Smooth muscle cell (in vitro differentiated cells): ENCODE data around the gene OR51E1. TPM values are rescaled to one million over a fixed set of nuclear protein-coding genes. Genes with fewer than 3 reads are reported as not detected.

ENCODE experiments used
- DNase-seq: peaks from one replicate; lab custom pipeline; 2025; ENCODE audit not compliant: unreplicated experiment; lab: John Stamatoyannopoulos, UW
- H2AFZ ChIP-seq: fragments of 200-600 bp; sonication (generic); 2 replicates; pipeline ENCODE4 v1.6.0; 2016; ENCODE audit warnings: antibody characterized with exemption, low read depth, mild to moderate bottlenecking
- H3F3A ChIP-seq: fragments of 200-600 bp; sonication (generic); 2 replicates; pipeline ENCODE4 v1.6.0; 2017; ENCODE audit warnings: antibody characterized with exemption, low read depth
- H3K27ac ChIP-seq: fragments of 200-600 bp; sonication (generic); 2 replicates; pipeline ENCODE4 v1.5.1; 2016; ENCODE audit warnings: low read depth, mild to moderate bottlenecking
- H3K27me3 ChIP-seq: fragments of 200-600 bp; sonication (generic); 2 replicates; pipeline ENCODE4 v1.6.1; 2016; ENCODE audit warnings: low read depth, mild to moderate bottlenecking
- H3K36me3 ChIP-seq: fragments of 200-600 bp; sonication (generic); 2 replicates; pipeline ENCODE4 v1.5.1; 2016; ENCODE audit warnings: low read depth
- H3K4me1 ChIP-seq: fragments of 200-600 bp; sonication (generic); 2 replicates; pipeline ENCODE4 v1.5.1; 2016; ENCODE audit warnings: low read depth
- H3K4me2 ChIP-seq: fragments of 200-600 bp; sonication (generic); 2 replicates; pipeline ENCODE4 v1.6.0; 2016; ENCODE audit warnings: mild to moderate bottlenecking
- H3K4me3 ChIP-seq: fragments of 200-600 bp; sonication (generic); 2 replicates; pipeline ENCODE4 v1.5.1; 2016; ENCODE audit warnings: mild to moderate bottlenecking
- H3K79me2 ChIP-seq: fragments of 200-600 bp; sonication (generic); 2 replicates; pipeline ENCODE4 v1.6.0; 2016; ENCODE audit warnings: low read depth, mild to moderate bottlenecking
- H3K9ac ChIP-seq: fragments of 200-600 bp; sonication (generic); 2 replicates; pipeline ENCODE4 v1.6.0; 2016; ENCODE audit warnings: low read depth
- H3K9me3 ChIP-seq: fragments of 200-600 bp; sonication (generic); replicated peaks from 2 replicates; pipeline ENCODE4 v1.5.1; 2016; ENCODE audit warnings: low read depth
- H4K20me1 ChIP-seq: fragments of 200-600 bp; sonication (generic); 2 replicates; pipeline ENCODE4 v1.6.0; 2016; ENCODE audit warnings: low read depth
- CTCF ChIP-seq: fragments of 200-600 bp; sonication (generic); IDR thresholded peaks from 2 replicates; pipeline ENCODE4 v1.5.1; 2017; ENCODE audit warnings: borderline replicate concordance, mild to moderate bottlenecking, antibody characterized with exemption; ENCODE audit not compliant: insufficient read depth, poor library complexity, severe bottlenecking
- WGBS: methylation state at CpG from one replicate; pipeline ENCODE4 v1.1.7; 2016; ENCODE audit warnings: low lambda C conversion rate; 5-methylcytosine and 5-hydroxymethylcytosine counted together
- polyA plus RNA-seq: library from polyadenylated mRNA; unstranded; fragments of >200 nt; fragmentation: Nextera tagmentation; extraction: Ambion mirVana; gene quantifications from 2 replicates; pipeline ENCODE4 v1.2.1, GENCODE V29; 2016
- total RNA-seq: library from RNA; depleted of rRNA; stranded (reverse); fragments of >200 nt; gene quantifications from 2 replicates; pipeline ENCODE4 v1.2.3, GENCODE V29; 2014

Gene OR51E1
- total and polyA plus RNA-seq, 2 experiments from 2014 or later, result not detected

GRCh38 chr11:4677948-4678347 is 34.2 kb downstream of the OR51E1 start:
- H2AFZ ChIP-seq, result no peak overlapping the region
- H3K36me3 ChIP-seq, result no peaks in the 10 kb centered on the region
- H4K20me1 ChIP-seq, result no peaks in the 10 kb centered on the region
- WGBS, result 94% methylated on average over 2 of the region's 2 CpGs
- H3K4me1 ChIP-seq, result no peaks in the 10 kb centered on the region
- H3K9ac ChIP-seq, result no peak overlapping the region
- H3K4me2 ChIP-seq, result no peak overlapping the region
- DNase-seq, result no peak
- H3K27me3 ChIP-seq, result peaks cover 2% of the 10 kb centered on the region
- H3K4me3 ChIP-seq, result no peak overlapping the region
- H3F3A ChIP-seq, result no peaks in the 10 kb centered on the region
- H3K79me2 ChIP-seq, result no peaks in the 10 kb centered on the region
- no peak overlapping the region for H3K27ac ChIP-seq
- no peaks in the 10 kb centered on the region for H3K9me3 ChIP-seq
- no peak for TF ChIP-seq CTCF

GRCh38 chr11:4680341-4680740 is 36.6 kb downstream of the OR51E1 start:
- Histone ChIP-seq H3K79me2 (no peaks in the 10 kb centered on the region), H3F3A (no peaks in the 10 kb centered on the region), H4K20me1 (no peaks in the 10 kb centered on the region), H3K9ac (no peak overlapping the region), H3K27me3 (peaks cover 4% of the 10 kb centered on the region), H2AFZ (no peak overlapping the region), H3K4me2 (no peak overlapping the region), H3K4me1 (no peaks in the 10 kb centered on the region), H3K9me3 (no peaks in the 10 kb centered on the region), H3K27ac (no peak overlapping the region), H3K36me3 (no peaks in the 10 kb centered on the region), H3K4me3 (no peak overlapping the region)
- no peak for TF ChIP-seq CTCF
- no peak for DNase-seq
- WGBS, result 71% methylated on average over 3 of the region's 3 CpGs

- Histone ChIP-seq H2AFZ (no peak overlapping the region), H3K4me3 (no peak overlapping the region), H3K9me3 (no peaks in the 10 kb centered on the region), H3K36me3 (no peaks in the 10 kb centered on the region), H4K20me1 (no peaks in the 10 kb centered on the region), H3K27me3 (peaks cover 17% of the 10 kb centered on the region), H3F3A (no peaks in the 10 kb centered on the region), H3K27ac (no peak overlapping the region), H3K79me2 (no peaks in the 10 kb centered on the region), H3K9ac (no peak overlapping the region), H3K4me1 (no peaks in the 10 kb centered on the region), H3K4me2 (no peak overlapping the region)
- no peak for DNase-seq
- TF ChIP-seq CTCF, result no peak
- 88% methylated on average over 2 of the region's 2 CpGs for WGBS
Observed at GRCh38 chr11:4682623-4683419, 39.0 kb downstream of the OR51E1 start.

- H4K20me1 ChIP-seq, result no peaks in the 10 kb centered on the region
- 72% methylated on average over 3 of the region's 3 CpGs for WGBS
- no peak overlapping the region for H3K27ac ChIP-seq
- no peaks in the 10 kb centered on the region for H3K79me2 ChIP-seq
- no peaks in the 10 kb centered on the region for H3K4me1 ChIP-seq
- peaks cover 17% of the 10 kb centered on the region for H3K27me3 ChIP-seq
- H2AFZ ChIP-seq, result no peak overlapping the region
- no peak for TF ChIP-seq CTCF
- H3K9ac ChIP-seq, result no peak overlapping the region
- no peaks in the 10 kb centered on the region for H3F3A ChIP-seq
- no peak overlapping the region for H3K4me2 ChIP-seq
- H3K9me3 ChIP-seq, result no peaks in the 10 kb centered on the region
- DNase-seq, result no peak
- H3K4me3 ChIP-seq, result no peak overlapping the region
- H3K36me3 ChIP-seq, result no peaks in the 10 kb centered on the region
Observed at GRCh38 chr11:4684631-4685285, 41.0 kb downstream of the OR51E1 start.
